GM12892 (cell line): ENCODE measurements around the gene SLC4A9.
"Not testable (repeated sequence)": the region's sequence is repeated elsewhere in the genome, so short reads cannot be mapped to it uniquely, and the experiment has no call there.

ENCODE experiments used
- DNase-seq: peaks from one replicate; pipeline ENCODE4 v3.0.0; 2011; ENCODE audit not compliant: insufficient read length
- FAIRE-seq: peaks from 2 replicates; lab custom pipeline; 2011; peaks lifted over from hg19 to GRCh38; lab: Jason Lieb, UNC
- POLR2A ChIP-seq: IDR thresholded peaks from 2 replicates; pipeline ENCODE4 v1.6.1; 2011; ENCODE audit warnings: low read depth, low read length, control low read depth
- POLR2AphosphoS5 ChIP-seq: IDR thresholded peaks from 2 replicates; pipeline ENCODE4 v1.6.1; 2011; ENCODE audit warnings: low read depth, low read length, control low read depth
- TAF1 ChIP-seq: IDR thresholded peaks from 2 replicates; pipeline ENCODE4 v1.6.1; 2011; ENCODE audit warnings: low read depth, mild to moderate bottlenecking, control low read depth, low read length, borderline replicate concordance

Gene SLC4A9

DNA sequence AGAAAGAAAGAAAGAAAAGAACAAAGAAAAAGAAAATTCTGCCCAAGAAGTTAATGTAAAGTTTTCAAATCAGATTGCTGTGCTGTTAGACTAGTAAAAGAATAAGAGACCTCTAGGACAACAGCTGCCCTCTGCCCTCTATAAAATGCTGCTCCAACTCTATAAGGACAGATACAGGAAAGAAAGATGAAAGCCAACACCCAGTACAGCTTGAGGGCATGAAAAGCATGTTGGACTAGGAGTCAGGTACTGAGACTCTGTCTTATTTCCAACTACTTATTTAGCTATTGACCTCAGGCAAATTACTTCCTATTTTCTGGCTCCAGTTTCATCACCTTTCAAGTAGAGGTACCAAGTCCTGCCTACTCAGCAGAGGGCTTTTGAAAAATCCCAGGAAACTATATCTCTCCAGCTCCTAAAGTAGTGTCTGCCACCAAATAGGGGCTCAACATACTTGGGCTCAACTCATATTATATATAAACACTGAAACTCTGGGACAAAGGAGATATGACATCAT lies 19.3 kb upstream of the SLC4A9 start:
- no peak for TF ChIP-seq POLR2A
- no peak for FAIRE-seq
- no peak for DNase-seq

DNA sequence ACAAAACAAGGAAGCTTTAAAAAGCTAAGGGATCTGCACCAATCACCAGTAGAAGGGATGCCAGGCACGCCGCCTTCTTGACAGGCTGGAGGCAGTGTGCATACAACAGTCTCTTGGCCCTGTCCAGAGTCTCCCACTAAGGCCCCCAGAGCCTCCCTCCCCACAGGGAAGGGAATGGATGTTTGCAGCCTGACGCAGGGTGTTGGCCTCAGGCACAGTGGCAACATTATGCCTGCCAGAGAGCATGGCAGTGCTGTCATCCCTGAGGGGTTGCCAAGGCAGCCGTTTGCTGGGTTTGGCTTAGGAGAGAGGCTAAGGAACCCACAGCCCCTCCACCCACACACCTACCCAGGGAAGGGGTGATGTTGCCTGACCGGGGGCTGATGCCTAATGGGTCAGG lies 18.4 kb upstream of the SLC4A9 start:
- TF ChIP-seq POLR2AphosphoS5 (no peak), TAF1 (no peak), POLR2A (no peak)
- DNase-seq (no peak), FAIRE-seq (no peak)

DNA sequence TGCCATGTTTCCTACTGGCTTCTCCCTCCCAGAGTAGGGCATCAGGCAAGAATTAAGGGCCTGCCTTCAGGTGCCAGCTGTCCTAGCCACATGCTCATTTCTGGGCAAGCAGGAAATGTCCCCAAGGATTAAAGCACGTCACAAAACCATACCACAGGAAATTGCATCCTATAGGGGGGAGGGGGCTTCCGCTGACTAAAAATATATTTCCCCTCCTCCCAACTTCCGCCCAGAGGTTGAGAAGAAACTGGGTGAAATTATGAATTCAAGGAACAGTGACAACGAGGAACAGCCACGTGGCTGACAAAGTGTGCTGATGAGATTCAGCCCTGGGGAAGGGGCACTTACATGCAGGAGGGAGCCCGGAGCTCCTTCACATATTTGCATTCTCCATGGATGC lies 17.7 kb upstream of the SLC4A9 start:
- FAIRE-seq: peak; percentile 24
- no peak for DNase-seq

GRCh38 chr5:140342896-140343295 lies 17.1 kb upstream of the SLC4A9 start:
- no peak for DNase-seq
- TF ChIP-seq TAF1 (no peak), POLR2A (no peak; the same call in 1 of the 2 replicates), POLR2AphosphoS5 (no peak)
- FAIRE-seq: no peak

More for the DNA sequence above, 17.7 kb upstream of the SLC4A9 start:
- TF ChIP-seq TAF1 (no peak), POLR2AphosphoS5 (no peak), POLR2A (no peak)

DNA sequence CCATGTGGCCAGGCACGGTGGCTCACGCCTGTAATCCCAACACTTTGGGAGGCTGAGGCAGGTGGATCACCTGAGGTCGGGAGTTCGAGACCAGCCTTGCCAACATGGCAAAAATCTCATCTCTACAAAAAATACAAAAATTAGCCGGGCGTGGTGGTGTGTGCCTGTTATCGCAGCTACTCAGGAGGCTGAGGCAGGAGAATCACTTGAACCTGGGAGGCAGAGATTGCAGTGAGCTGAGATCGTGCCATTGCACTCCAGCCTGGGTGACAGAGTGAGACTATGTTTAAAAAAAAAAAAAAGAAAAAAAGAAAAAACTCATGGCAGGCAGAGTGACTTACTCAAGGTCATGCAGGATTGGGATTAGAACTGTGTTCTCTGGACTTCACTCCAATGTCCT lies 16.1 kb upstream of the SLC4A9 start:
- DNase-seq, FAIRE-seq: not testable (repeated sequence)

DNA sequence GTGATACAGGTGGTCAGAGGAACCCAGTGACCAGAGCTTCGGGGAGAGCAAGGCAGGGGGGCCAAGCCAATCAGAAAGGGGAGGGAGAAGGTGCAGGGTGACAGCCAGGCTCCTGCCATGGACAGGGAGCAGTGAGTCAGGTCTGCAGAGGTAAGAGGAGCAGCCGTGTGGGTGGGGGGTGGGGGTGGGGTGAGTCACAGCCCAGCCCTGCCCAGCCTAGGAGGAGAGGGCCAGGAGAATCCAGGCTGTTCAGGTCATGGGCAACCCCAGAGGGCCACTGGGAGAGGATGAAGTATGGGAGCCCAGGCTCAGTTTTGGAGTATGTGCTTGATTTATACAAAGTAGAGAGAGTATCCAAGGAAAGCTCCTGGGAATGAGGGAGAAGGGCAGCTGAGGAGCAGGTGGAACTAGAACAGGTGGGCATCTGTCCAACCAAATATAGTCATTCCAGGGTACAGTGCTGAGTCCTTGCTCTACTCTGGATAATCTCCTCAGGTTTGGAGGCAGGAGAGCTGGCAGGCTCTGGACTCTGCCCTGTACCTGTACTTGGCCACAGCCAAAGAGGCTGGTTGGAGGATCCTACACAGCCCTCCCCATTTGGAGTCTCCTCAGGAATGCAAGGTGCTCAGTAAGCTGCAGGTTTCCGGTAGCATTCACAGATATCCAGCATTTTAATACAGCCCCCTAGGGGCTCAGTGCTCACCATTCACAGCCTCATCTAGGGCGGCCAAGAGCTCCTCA lies 15.1 kb upstream of the SLC4A9 start:
- TF ChIP-seq POLR2AphosphoS5 (no peak), POLR2A (no peak), TAF1 (no peak)
- FAIRE-seq: no peak
- DNase-seq: no peak

DNA sequence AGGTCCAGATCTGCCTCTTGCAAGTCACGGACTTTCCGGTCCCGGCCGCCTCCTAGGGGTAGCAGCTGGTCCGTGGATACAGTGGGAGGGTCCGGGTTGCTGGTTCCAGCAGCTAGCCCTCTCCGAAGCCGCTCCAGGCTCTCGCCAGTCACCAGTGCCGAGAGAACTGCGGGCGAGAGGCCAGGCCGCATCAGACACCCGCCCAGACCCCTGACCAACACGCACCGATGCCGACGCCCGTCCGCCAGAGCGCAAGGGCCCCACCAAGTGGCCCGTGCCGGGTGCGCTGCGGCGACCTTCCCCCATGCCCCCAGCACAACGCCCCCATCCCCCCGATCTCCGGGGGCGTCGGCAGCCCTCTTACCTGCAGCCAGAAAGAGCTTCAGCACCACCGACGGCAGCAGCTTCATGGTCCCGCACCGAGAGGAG lies 14.1 kb upstream of the SLC4A9 start:
- DNase-seq (peak; percentile 53), FAIRE-seq (peak; percentile 17)
- no peak for TF ChIP-seq POLR2AphosphoS5
- TF ChIP-seq TAF1: no peak
- no peak for TF ChIP-seq POLR2A

DNA sequence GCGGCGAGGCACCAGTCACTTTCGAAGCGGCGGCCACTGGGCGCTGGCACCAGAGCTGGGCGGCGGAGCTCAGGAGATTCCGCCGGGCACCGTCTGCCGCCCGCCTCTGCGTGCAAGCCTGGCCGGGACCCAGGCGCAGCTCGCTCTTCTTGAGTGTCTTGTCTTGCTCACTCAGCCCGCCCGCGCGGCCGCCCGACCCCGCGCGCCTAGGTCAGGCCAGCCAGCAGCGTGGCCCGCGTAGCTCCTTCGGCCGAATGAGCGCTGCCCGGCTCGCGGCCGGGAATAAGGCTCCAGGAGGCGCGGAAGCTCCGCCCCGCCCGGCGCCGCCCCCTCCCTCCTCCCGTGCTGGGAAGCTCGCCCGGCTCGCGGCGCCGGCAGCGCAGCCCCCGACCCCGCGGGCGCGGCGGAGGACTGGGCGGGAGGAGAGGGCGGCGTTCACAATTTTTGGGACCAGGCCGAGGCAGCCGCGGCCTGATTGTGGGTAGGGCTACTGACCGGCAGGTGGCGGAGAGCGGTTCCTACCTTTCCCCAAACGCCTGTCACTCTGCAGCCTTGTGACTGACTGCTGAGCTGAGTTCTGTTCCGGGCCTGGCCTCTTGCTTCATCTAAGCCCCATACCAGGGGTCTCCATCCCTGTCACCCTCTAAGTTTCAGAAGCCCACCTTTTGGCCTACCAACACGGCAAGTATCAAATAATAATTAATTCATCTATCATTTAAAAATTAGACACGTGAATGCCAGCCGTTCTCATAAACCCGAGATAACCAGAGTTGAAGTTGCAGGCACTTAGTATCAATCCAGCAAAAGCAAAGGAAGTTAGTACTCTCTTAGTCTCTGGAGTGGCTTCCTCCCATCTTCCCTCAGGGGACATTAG lies 13.4 kb upstream of the SLC4A9 start, which contains the start of gene HBEGF:
HBEGF (minus strand) TSS at position 256 of the 874 bp plus-strand sequence. CDS start 275 bp downstream, outside the sequence.
- FAIRE-seq (peak; percentile 86), DNase-seq (peak; percentile 72)

DNA sequence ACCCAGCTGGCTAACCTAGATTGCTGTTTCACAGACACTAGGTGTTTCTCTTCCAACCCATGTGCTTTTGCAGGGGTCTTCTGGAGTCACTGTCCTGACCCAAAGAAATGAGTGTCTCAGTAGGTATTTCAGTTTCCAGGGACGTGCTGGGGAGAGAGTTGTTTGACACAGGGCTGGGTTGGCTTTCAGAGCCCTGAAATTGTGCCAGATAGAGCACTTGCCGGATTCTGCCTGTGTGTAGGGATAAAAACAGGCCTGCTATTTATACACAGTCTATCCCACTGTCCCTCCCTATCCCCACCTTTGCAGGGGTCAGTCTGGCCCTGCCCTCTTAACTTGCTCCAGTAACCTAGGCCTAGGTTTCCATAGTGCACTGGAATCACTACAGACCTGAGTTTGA lies 12.6 kb upstream of the SLC4A9 start:
- FAIRE-seq (no peak), DNase-seq (no peak)
- no peak for TF ChIP-seq POLR2AphosphoS5
- TF ChIP-seq TAF1: no peak
- TF ChIP-seq POLR2A: no peak

More for the DNA sequence above, 13.4 kb upstream of the SLC4A9 start, which contains the start of gene HBEGF:
- TF ChIP-seq POLR2A (peak; percentile 46; the same call in 1 of the 2 replicates), POLR2AphosphoS5 (no peak), TAF1 (0 out of 2 replicates have a peak, but pooled peaks have one; percentile 15)

GRCh38 chr5:140348104-140348503 lies 11.9 kb upstream of the SLC4A9 start:
- no peak for FAIRE-seq
- TF ChIP-seq TAF1: no peak
- TF ChIP-seq POLR2A: no peak
- no peak for TF ChIP-seq POLR2AphosphoS5
- DNase-seq: no peak

DNA sequence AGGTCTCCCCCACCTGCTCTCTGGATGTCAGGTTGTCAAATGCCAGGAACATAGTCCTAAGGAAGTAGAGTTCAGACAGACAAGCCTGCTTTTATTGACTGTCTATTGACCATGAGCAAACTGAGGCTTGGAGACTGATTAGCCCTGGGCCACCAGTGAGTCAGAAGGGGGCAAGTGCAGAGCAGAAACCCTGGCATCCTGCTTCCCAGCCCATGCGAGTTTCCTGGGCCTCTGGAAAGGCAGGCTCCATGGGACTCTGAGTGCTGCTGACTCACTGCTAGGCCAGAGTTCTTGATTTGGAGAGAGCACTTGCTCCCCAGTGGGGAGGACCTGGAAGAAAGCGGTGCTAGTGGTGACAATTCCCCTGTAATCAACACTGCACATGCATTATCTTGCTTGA lies 10.8 kb upstream of the SLC4A9 start:
- FAIRE-seq (no peak), DNase-seq (no peak)
- TF ChIP-seq POLR2AphosphoS5: no peak
- TF ChIP-seq TAF1: no peak
- TF ChIP-seq POLR2A: no peak
